ENCODE measurements around the gene PLAGL1.

GRCh38 chr6:144036835-144037195 is 28.8 kb upstream of the PLAGL1 start:
- no peak for TF ChIP-seq CTCF (IDR thresholded peaks at IDR 0.05)
- TF ChIP-seq POLR2A (IDR thresholded peaks at IDR 0.05), result no peak
